Erythroblast (primary cell): Measurements from ENCODE around the gene UGT1A10.

Experiments used
- GATA1 ChIP-seq: IDR thresholded peaks from 2 replicates; pipeline ENCODE4 v1.6.1; 2011; ENCODE audit warnings: low read depth, mild to moderate bottlenecking, control low read depth, low read length, moderate library complexity
- POLR2A ChIP-seq: IDR thresholded peaks from 2 replicates; pipeline ENCODE4 v1.6.1; 2011; ENCODE audit warnings: mild to moderate bottlenecking, low read length

DNA sequence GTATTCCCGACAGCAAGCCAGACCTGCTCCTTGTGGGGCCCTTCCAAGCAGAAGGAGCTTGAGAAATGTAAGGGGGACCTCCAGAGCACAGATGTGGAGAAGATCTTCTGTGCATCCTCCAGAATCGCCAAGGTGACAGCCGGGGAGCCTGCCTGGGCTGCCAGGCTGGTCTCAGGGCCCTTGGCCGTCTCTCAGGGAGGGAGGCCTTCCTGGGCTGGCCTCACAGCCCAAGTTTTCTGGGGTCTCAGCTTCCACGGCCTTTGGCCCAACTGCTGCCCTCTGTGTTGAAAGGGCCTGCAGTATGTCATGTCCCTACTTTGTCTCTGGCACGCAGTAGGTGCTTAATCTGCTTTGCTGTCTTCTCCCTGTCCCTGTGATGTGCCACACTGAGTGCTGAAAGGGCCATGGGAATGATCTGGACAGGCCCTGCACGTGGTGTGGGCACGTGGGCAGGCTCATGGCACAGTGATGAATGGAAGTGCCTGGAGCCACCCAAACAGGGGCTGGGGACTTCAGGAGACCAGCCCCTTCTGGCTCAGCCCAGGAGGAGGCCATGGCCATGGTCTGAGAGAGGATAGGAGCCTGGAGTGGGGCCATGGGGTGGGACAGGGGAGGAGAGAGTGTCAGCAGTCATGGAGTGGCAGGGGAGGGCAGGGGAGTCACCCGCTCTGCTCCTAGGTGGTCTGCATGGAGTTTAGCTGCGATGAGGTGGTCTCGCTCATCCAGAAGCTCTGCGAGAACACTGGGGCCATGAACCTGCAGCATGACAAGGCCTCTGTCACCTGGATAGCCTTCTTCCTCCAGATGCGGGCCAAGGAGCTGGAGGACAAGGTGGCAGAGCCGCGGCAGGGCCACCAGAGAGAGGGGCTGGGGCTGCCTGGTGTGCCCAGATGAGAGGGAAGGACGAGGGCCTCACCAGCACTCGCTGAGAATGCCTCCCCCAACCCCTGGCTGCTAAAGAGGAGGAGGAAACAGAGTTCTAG, 182.7 kb downstream of the UGT1A10 start:
- no peak for TF ChIP-seq POLR2A
- TF ChIP-seq GATA1 = no peak
